Measurements from ENCODE around the gene SLC35D2.
"Not testable (repeated sequence)": the region's sequence is repeated elsewhere in the genome, so short reads cannot be mapped to it uniquely, and the experiment has no call there.

SLC35D2 gene

GRCh38 chr9:96400132-96400910 is 16.8 kb upstream of the SLC35D2 start:
- FAIRE-seq (no peak), DNase-seq (ENCODE audit: insufficient read length, low spot score) (no peak)

- FAIRE-seq: no peak
- DNase-seq (ENCODE audit: insufficient read length, low spot score): no peak
Observed at GRCh38 chr9:96399325-96399633, 15.8 kb upstream of the SLC35D2 start.

DNA sequence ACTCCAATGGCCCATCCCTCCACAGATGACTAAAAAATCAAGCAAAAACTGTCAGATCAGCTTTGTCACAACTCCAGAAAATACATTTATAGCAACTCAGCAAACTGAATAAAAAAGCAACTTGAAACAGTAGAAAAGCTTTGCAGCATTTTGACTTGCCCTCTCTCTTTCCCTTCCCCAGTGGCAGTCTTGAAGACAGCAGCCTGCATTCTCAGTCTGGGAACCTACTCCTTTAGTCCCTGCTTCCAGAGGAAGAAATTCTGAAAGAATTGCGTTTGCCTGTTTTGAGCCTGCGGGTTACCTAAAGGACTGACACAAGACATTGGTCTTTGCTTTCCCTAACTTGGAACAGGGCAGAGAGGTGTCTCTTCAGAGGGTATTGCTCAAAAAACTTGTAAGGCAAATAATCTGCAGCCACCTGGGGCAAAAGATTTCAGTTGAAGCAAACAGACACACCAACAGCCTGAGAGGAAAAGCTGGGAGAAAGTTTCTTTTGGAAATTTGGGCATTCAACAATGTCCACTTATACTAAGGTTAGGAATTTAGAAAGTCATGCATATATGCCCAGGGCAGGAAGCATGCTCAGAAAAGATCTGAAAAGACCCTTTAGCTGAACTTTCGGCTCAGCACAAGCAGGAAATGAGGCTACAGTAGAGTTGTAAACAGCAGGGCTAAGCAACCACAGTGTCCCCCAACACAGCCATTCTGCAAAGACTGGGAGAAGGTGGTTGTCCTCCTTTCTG is 15.2 kb upstream of the SLC35D2 start:
- FAIRE-seq: peak; percentile 89
- DNase-seq (ENCODE audit: insufficient read length, low spot score): no peak

GRCh38 chr9:96395964-96396363 is 12.5 kb upstream of the SLC35D2 start:
- FAIRE-seq: no peak
- DNase-seq (ENCODE audit: insufficient read length, low spot score): no peak

DNA sequence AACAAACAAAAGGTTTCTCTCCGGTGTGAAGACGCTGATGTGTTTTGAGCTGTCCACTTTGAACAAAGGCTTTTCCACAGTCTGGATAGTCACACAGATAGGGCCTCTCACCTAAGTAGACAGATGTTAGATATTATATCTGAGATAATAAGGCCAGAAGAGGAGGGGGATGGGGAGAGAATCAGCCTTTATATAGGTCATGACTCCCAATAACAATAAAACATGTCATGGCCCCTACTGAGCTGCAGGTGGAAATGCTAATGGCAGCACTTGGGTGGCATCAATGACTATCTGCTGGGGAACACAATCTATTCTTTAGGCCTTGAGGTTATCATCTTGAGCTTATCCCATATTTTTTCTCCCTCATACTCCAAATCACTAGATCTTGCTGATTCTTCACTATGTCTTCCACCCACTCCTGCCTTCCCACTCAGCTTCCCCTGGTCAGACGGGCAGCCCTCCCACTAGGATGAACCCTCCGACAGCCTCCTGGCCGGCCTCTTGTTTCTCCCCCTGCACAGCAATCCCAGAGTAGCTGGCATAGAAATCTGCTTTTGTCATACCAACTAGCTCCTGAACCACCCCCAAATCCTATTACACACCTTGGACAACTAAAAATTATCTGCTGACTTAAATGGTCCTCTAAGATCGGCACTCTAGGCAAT is 11.5 kb upstream of the SLC35D2 start:
- no peak for DNase-seq (ENCODE audit: insufficient read length, low spot score)

DNA sequence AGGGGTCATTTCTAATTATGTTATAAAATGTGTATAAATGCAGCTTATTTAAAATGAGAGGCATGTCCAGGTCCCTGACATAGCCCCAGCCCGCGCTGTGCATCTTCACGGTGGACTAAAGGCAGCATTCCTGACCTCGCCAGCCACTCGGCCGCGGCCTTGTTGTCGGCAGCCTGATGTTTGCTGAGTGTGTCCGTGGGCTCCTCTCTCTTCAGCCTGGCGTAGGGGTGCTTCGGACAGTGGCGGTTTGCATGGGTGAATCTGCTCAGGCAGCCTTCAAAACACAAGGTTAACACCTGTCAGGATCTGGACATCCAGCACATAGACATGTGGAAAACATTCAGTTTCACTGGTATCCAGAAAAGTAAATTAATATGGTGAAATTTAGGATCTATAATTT is 8.8 kb upstream of the SLC35D2 start:
- DNase-seq (ENCODE audit: insufficient read length, low spot score) (no peak), FAIRE-seq (no peak)

More for the DNA sequence above, 11.5 kb upstream of the SLC35D2 start:
- no peak for FAIRE-seq

DNA sequence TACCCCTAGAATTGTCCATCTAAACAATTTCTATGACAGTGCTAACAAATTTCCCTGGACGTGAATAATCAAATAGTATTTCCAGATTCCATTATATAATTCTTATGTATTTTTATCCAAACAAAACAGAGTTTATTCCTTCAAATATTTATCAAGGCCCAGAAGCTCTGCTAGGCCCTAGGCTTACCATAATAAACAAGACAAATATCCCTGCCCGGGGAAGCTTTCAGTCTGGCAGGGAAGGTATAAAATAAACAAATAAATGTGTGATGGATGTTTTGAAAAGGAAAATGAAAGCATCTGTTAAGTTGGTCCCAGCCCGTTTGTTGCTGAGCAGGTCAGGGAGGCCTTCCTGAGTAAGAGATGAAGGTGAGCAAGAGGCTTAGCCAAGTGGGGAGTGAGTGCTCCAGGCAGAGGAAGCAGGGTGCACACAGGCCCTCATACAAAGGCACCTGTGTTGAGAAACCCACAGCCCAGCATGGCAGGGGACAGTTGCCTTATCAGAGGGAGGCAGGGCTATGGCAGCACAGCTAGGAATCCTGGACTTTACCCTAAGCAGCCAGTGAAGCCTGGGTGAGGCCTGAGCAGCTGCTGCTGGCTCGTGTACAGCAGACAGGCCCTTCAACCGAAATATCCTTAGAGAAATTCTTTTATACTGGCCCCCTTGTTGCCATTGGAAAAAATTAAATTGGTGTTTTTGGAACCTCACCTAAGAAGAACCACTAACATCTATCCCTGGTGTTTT is 7.7 kb upstream of the SLC35D2 start:
- DNase-seq (ENCODE audit: insufficient read length, low spot score) (no peak), FAIRE-seq (no peak)

GRCh38 chr9:96388144-96388543 is 4.6 kb upstream of the SLC35D2 start:
- FAIRE-seq: no peak
- no peak for DNase-seq (ENCODE audit: insufficient read length, low spot score)

DNA sequence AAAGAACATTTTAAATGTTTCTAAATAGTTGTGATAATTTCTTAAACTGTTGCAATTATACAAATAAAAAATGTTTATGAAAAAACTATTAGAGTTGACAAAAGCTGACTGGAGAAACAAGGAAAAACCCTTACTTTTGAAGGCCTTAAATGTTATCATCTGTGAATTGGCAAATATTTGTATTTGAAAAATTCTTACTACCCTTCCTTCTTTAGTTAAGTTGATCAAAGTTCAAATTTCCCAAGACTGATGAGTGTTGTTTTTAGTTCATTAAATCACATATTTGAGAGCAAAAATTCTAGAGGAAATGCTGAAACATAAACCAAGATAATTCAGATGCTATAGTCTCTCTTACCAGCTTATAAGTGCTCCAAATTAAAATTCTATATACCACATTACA is 2.6 kb upstream of the SLC35D2 start:
- FAIRE-seq: no peak
- DNase-seq (ENCODE audit: insufficient read length, low spot score): no peak

GRCh38 chr9:96382839-96383164 is 709 bp downstream of the SLC35D2 start:
- FAIRE-seq (no peak), DNase-seq (ENCODE audit: insufficient read length, low spot score) (no peak)

DNA sequence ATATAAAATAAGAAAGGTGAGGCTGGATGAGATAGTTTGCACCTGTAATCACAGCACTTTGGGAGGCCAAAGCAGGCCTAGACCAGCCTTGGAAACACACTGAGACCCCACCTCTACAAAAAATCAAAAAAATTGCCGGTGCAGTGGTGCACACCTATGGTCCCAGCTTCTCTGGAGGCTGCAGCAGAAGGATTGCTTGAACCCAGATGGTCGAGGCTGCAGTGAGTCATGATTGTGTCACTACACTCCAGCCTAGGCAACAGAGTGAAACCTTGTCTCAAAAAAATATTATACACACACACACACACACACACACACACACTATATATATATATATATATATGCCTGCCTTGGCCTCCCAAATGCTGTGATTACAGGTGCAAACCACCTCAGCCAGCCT is 1.3 kb downstream of the SLC35D2 start:
- no peak for FAIRE-seq

DNA sequence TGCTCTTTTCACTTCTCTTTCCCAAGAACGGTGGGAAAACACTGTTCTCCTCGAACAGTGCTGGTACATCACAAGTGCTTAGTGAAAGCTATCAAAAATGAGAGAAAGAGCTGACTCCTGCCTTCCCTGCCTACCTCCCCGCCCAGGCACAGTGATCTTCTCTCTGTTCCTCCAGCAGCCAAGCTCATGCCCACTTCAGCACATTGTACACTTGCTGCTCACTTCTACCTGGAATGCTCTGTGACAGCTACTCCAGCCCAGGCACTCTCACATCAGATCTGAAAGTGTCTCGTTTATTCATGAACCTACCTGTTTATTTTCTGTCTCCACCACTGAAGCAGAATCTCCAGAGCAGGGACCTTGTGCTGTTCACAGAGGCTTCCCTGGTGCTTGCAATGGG is 1.8 kb downstream of the SLC35D2 start:
- FAIRE-seq (no peak), DNase-seq (ENCODE audit: insufficient read length, low spot score) (no peak)

More for the DNA sequence above, 1.3 kb downstream of the SLC35D2 start:
- DNase-seq (ENCODE audit: insufficient read length, low spot score): no peak

DNA sequence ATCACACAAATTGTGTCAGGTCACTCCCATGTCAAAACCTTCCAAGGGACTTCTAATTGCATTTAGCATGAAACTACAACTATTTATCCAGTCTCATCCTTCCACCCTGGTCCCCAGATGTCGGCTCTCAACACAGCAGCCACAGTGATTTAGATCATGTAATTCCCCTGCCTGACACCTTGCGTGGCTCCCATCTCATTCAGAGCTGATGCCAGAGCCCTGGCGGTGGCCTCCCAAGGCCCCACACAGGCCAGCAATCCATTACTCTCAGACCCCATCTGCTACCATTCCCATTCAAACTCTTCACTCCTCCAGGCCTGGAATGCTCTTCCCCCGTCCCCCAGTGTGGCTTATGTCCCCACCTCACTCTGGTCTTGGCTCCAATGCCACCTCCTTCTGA is 2.4 kb downstream of the SLC35D2 start:
- DNase-seq (ENCODE audit: insufficient read length, low spot score) (no peak), FAIRE-seq (no peak)

- DNase-seq (ENCODE audit: insufficient read length, low spot score) (no peak), FAIRE-seq (no peak)
Observed at GRCh38 chr9:96379461-96379860, 4.0 kb downstream of the SLC35D2 start.

DNA sequence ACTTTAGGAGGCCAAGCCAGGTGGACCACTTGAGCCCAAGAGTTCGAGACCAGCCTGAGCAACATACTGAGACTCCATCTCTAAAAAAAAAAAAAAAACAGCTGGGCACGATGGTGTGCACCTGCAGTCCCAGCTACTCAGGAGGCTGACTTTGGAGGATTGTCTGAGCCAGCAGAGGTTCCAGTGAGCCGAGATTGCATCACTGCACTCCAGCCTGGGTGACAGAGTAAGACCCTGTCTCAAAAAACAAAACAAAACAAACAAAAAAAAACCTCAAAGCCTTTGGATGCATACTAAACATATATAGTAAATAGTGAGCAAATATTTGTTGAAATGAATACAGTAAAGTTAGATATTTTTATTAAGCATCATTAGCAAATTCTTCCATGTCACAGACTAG is 5.3 kb downstream of the SLC35D2 start:
- DNase-seq (ENCODE audit: insufficient read length, low spot score) (no peak), FAIRE-seq (no peak)

GRCh38 chr9:96376891-96377874 is 6.3 kb downstream of the SLC35D2 start:
- DNase-seq (ENCODE audit: insufficient read length, low spot score): no peak
- FAIRE-seq: no peak

DNA sequence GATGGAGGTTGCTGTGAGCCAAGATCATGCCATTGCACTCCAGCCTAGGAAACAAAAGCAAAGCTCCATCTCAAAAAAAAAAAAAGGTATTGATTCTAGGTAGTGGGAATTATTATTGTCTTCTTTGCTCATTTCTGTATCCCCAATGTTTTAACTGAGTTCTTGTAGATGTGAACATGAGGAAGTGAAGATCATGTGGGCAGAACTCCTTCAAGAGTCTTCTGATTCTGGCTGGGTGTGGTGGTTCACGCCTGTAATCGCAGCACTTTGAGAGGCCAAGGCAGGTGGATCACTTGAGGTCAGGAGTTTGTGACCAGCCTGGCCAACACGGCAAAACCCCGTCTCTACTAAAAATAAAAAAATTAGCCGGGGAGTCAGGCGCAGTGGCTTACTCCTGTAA is 8.0 kb downstream of the SLC35D2 start:
- not testable (repeated sequence) for DNase-seq (ENCODE audit: insufficient read length, low spot score); FAIRE-seq

- no peak for FAIRE-seq
- DNase-seq (ENCODE audit: insufficient read length, low spot score): no peak
Observed at GRCh38 chr9:96367943-96368342, 15.6 kb downstream of the SLC35D2 start.

DNA sequence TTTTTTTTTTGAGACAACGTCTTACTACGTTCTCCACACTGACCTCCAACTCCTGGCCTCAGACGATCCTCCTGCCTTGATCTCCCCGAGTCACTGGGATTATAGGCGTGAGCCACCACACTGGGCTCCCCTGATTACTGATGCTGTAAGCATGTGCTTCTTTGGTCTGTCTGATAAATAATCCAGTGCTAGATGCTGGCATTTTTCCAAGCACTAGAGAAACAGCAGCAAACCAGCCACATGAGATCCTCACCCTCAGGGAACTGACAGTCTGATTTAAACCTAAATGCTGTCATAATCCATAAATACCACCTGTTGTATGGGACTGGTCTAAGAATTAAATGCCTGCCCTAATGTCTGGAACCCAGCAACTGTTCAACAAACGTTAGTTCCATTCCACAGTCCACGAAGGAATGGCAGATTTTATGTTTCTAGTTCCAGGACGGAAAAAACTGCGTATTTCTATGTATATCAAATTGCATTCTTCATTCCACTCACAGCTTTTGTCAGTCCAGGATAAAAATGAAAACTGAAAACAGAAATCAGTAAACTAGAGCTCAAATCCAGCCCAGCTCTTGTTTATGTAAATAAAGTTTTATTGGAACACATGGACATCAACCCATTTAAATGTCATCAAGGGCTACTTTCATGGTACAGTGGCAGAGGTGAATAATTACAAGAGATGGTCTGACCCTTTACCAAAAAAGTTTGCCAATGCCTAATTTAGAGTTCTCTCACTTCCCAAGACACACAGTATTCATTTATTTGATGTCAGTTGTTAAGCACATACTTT is 20.1 kb downstream of the SLC35D2 start:
- no peak for FAIRE-seq
- no peak for DNase-seq (ENCODE audit: insufficient read length, low spot score)

Data from GM19239 (cell line).